ENCODE measurements around the gene NCF4. TPM values are rescaled to one million over a fixed set of nuclear protein-coding genes. Genes with fewer than 3 reads are reported as not detected.

NCF4 gene
- polyA plus RNA-seq, 10 donors, result 2.9 to 6.8 (median 3.9) TPM

- DNase-seq, result no peak
Observed at GRCh38 chr22:36864454-36865215, 3.8 kb downstream of the NCF4 start.

GRCh38 chr22:36865346-36865745 lies 4.5 kb downstream of the NCF4 start:
- DNase-seq, result no peak

- no peak for DNase-seq
Observed at GRCh38 chr22:36867695-36868094, 6.9 kb downstream of the NCF4 start.

- no peak for DNase-seq
Observed at GRCh38 chr22:36868546-36869181, 7.9 kb downstream of the NCF4 start.

GRCh38 chr22:36870250-36870649 lies 9.4 kb downstream of the NCF4 start:
- no peak for DNase-seq

- no peak for DNase-seq
Observed at GRCh38 chr22:36871669-36872081, 10.9 kb downstream of the NCF4 start.

GRCh38 chr22:36872084-36872483 lies 11.3 kb downstream of the NCF4 start:
- no peak for DNase-seq

- no peak for DNase-seq
Observed at GRCh38 chr22:36872866-36873498, 12.2 kb downstream of the NCF4 start.

GRCh38 chr22:36873614-36874308 lies 13.0 kb downstream of the NCF4 start:
- DNase-seq, result peak in 2 of 3 donors; percentile 16 to 51

- DNase-seq, result no peak
Observed at GRCh38 chr22:36874309-36874696, 13.5 kb downstream of the NCF4 start.

- DNase-seq, result no peak
Observed at GRCh38 chr22:36874736-36875135, 13.9 kb downstream of the NCF4 start.

GRCh38 chr22:36875741-36876140 lies 14.9 kb downstream of the NCF4 start:
- DNase-seq, result no peak

- DNase-seq, result no peak
Observed at GRCh38 chr22:36879775-36880174, 19.0 kb downstream of the NCF4 start.

GRCh38 chr22:36881504-36882245 lies 20.9 kb downstream of the NCF4 start:
- DNase-seq, result no peak

GRCh38 chr22:36884349-36885158 lies 23.7 kb downstream of the NCF4 start:
- DNase-seq, result no peak

- DNase-seq, result no peak
Observed at GRCh38 chr22:36885474-36885873, 24.7 kb downstream of the NCF4 start.

GRCh38 chr22:36886016-36886415 lies 25.2 kb downstream of the NCF4 start:
- DNase-seq, result no peak

GRCh38 chr22:36887162-36887561 lies 26.4 kb downstream of the NCF4 start:
- DNase-seq, result no peak

GRCh38 chr22:36891646-36892045 lies 30.8 kb downstream of the NCF4 start:
- DNase-seq, result no peak

GRCh38 chr22:36892292-36892691 lies 31.5 kb downstream of the NCF4 start:
- DNase-seq, result no peak

GRCh38 chr22:36893262-36893661 lies 32.5 kb downstream of the NCF4 start:
- DNase-seq, result no peak

All from muscle of back (tissue), 11 donors.